HG03354 (cell line): ENCODE results near the gene DLG5.

Experiments
- ATAC-seq: cut with Tn5 transposase; IDR thresholded peaks from one replicate; pipeline ENCODE4 v1.9.1; 2021; ENCODE audit warnings: mild to moderate bottlenecking; ENCODE audit not compliant: unreplicated experiment, poor library complexity, severe bottlenecking

DLG5 gene

GRCh38 chr10:77829356-77829755, 97.2 kb downstream of the DLG5 start:
- ATAC-seq, result no peak

GRCh38 chr10:77828377-77828776, 98.2 kb downstream of the DLG5 start:
- ATAC-seq, result no peak

GRCh38 chr10:77827366-77827765, 99.2 kb downstream of the DLG5 start:
- ATAC-seq, result no peak

- no peak for ATAC-seq
Measured at GRCh38 chr10:77825965-77826364, 100.6 kb downstream of the DLG5 start.

- ATAC-seq, result no peak
Measured at GRCh38 chr10:77824908-77825307, 101.6 kb downstream of the DLG5 start.

- no peak for ATAC-seq
Measured at GRCh38 chr10:77823811-77824542, 102.6 kb downstream of the DLG5 start.

- no peak for ATAC-seq
Measured at GRCh38 chr10:77821551-77821950, 105.0 kb downstream of the DLG5 start.

- ATAC-seq, result no peak
Measured at GRCh38 chr10:77821036-77821435, 105.5 kb downstream of the DLG5 start.

- ATAC-seq, result no peak
Measured at GRCh38 chr10:77820349-77820748, 106.2 kb downstream of the DLG5 start.

GRCh38 chr10:77819210-77820112, 107.1 kb downstream of the DLG5 start:
- ATAC-seq, result no peak

- no peak for ATAC-seq
Measured at GRCh38 chr10:77818378-77818777, 108.2 kb downstream of the DLG5 start.

GRCh38 chr10:77817541-77817940, 109.0 kb downstream of the DLG5 start:
- ATAC-seq, result no peak

- no peak for ATAC-seq
Measured at GRCh38 chr10:77816311-77816710, 110.2 kb downstream of the DLG5 start.

- no peak for ATAC-seq
Measured at GRCh38 chr10:77812741-77813140, 113.8 kb downstream of the DLG5 start.

GRCh38 chr10:77811831-77812430, 114.6 kb downstream of the DLG5 start:
- ATAC-seq, result no peak

- ATAC-seq, result no peak
Measured at GRCh38 chr10:77810446-77811335, 115.9 kb downstream of the DLG5 start.

- no peak for ATAC-seq
Measured at GRCh38 chr10:77809336-77809735, 117.2 kb downstream of the DLG5 start.

- no peak for ATAC-seq
Measured at GRCh38 chr10:77807706-77808105, 118.8 kb downstream of the DLG5 start.

- no peak for ATAC-seq
Measured at GRCh38 chr10:77806511-77807157, 119.9 kb downstream of the DLG5 start.
